ENCODE results near the gene GRK2.
"Not testable (repeated sequence)": the region's sequence is repeated elsewhere in the genome, so short reads cannot be mapped to it uniquely, and the experiment has no call there.

Gene GRK2

DNA sequence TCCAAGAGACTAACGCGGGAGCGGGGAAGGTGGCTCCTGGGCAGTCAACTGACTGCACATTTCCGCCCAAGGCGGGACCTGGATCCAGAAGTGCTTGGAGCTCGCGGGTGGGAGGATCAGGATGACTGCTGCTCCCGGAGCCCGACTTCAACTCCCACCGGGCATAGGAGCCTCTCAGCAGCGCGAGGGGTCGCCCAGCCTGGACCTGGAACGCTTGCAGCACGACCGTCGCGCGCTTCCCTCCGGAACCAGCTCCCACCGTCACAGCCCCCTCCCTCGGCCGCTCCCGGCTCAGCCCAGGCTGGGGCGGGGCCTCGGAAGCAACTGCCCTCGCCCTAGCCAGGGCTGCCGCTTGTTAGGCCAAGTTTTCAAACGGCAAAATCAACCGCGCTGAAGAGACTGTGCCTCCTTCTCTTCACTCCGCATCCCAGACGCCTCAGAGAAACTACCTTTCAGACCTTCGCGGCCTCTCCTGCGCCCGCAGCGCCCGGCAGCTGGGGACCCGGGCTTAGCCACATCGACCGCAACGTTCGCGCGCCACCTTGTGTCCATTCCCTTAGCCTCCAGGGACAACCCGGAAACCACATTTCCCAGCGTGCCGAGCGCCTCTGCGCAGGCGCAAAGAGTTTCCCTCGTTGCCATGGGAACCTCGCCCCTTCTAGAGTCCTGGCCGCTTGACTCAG lies 51.1 kb downstream of the GRK2 start:
- DNase-seq: peak; percentile 96 to 99

DNA sequence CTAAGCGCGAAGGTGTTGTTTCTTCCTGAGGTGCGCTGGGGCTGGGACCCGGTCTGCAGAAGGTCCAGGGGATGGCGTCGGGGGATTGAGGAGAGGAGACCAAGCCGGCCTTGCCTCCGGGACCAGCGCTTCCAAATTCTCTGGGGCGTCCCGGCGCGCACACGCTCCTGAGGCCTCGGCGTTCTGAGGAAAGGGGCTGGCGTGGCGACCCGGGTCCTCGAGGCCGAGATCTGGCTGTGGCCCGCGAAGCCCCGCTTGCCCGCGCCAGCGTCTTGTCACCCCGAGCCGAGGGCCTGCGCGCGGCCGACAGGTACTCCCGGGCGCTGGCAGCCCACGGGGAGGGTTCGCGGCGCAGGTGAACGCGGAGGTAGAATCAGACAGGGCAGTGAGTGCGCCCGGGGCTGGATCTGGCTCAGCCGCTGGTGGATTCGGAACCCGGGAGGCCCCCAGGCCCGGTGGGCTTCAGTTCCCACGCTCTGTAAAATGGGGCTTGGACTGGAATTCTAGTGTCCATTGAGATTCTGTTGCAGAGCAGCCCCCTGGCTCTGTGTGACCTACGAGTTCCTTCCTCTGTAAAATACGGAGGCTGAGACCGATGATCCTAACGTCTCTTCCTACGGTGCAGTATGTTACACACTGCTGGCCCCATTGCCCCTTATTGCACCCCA lies 51.7 kb downstream of the GRK2 start:
- no peak for DNase-seq

DNA sequence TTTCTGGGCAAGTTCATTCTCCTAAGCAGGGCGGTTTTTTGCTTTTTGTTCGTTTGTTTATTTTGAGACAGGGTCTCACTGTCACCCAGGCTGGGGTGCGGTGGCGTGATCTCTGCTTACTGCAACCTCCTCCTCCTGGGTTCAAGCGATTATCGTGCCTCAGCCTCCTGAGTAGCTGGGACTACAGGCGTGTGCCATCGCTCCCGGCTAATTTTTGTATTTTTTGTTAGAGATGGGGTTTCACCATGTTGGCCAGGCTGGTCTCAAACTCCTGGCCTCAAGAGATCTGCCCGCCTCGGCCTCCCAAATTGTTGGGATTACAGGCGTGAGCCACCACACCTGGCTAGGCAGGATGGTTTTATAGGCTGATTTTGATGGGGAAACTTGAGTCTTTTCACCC lies 52.6 kb downstream of the GRK2 start:
- DNase-seq: not testable (repeated sequence)

DNA sequence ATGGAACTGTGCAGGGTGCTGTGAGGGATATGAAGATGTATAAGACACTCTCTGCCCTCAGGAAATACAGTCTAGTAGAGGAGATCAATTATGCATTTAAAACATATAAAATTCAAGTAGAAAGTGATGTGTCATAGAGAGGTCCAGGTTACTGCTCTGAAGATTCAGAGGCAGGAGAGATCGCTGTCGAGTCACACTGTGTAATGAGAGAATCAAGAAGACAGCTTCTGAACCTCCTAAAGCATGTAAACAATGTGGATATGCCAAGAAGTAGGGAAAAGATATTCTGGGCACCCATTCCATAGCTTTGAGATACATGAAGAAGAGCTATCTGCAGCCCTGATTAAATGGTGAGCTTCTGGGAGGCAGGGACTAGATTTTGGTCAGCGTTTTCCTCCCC lies 53.7 kb downstream of the GRK2 start:
- no peak for DNase-seq

DNA sequence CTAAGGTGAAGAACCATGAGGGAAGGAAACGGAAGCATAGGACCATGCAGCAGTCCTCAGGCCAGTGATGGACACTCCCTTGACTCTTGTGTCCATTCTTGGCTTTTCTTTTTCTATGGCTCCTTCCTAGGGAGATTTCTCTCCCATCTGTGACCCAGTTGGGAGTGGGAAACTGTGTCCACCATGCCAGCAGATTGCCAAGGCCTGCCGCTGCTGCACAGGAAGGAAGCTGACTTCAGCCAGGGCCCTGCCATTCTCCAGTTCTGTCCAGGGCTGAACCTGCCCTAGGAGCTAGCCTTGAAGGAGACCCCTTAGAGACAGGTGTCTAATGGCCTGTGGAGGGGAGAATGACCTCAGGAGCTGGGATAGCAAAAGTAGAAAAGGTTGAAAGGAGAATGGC lies 54.4 kb downstream of the GRK2 start:
- DNase-seq: no peak

DNA sequence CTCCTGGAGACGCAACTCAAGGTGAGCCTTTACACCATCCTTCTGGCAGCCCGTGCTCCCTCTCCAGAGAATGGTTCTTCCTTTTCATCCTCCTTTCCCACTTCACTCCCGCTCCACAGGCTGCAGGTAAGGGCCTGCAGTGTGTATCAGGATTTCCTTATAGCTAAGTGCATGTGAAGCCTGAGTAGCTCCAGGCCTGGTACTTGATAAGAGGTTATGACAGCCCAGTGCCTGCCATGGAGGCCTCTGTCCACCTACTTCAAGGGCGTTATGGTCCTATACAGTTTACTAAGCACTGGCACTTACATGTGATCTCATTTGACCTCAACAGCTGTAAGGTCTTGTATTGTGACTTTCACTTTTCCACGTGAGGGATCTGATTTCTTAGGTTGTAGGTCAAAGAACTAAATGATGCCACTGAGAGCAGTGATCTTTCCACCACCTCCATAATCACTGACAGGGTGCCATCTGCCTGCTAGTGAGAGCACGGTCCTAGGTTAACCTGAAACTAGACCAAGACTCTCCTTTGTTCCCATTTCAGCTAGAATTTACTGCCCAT lies 55.1 kb downstream of the GRK2 start:
- DNase-seq: no peak

DNA sequence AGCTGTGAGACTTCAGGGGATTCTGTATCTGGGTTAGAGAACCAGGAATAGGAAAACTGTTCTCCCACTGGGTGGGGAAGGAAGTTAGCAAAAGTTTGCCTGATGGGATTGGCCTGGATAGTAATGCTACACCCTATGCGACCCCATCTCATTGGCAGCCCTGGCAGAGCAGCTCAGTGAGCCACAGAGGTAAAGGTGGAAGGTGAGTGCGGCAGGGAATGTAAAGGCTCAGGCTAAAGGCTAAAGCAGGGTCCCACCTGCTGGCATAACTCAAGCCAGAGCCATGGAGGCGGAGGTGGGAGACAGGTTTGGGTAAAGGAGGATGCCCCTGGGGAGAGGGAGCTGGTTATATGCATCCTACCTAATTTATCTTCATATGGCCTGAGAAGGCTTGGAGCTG lies 55.8 kb downstream of the GRK2 start:
- no peak for DNase-seq

DNA sequence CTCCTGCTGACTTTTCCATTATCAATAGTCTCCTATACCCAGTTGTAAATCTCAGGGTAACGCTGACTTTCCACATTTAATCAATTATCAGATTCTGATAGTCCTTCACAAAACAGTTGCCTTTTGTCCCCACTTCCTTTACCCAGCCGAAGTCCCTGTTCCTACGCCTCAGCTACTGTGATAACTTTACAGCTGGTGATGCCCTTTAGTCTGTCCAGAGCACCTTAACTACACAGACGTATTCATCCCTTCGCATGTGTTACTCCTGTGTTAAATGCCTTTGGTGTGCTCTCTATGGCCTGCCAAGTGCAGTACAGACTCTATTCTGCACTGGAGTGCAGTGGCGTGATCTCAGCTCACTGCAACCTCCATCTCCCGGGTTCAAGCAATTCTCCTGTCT lies 57.3 kb downstream of the GRK2 start:
- no peak for DNase-seq

DNA sequence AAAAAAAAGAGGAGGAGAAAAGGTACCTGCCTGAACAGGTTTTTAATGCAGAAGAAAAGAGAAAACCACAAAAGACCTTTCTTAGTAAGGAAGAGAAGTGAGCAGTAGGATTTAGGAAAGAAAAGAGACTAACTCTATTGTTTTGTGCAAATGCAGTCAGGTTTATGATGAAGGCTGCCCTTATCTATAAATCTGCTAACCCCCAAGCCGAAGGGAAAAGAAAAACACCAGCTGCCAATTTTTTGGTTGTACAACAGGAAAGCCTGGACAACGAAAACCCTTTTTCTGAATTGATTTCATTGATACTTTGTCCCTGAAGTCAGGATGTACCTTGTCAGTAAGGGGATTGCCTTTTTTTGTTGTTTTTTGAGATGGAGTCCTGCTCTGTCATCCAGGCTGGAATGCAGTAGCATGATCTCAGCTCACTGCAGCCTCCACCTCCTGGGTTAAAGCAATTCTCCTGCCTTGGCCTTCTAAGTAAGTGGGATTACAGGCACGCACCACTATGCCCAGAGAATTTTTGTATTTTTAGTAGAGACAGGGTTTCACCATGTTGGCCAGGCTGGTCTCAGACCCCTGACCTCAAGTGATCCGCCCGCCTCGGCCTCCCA lies 65.9 kb downstream of the GRK2 start:
- no peak for DNase-seq

All from NCI-H446 (cell line).